Esophagus muscularis mucosa (tissue), 4 donors: ENCODE data around the gene RBBP4.

Experiments used
- CTCF ChIP-seq, 3 experiments: fragments of 200-600 bp in 2 of 3; fragments of 450-650 bp in 1 of 3; sonication (generic) in 2 of 3; IDR thresholded peaks; one replicate each; pipeline ENCODE4 v1.5.1; 2017 to 2019; ENCODE audit warnings: antibody characterized with exemption in 3 of 3, mild to moderate bottlenecking in 2 of 3, moderate library complexity in 1 of 3
- EP300 ChIP-seq: sonication (generic); formaldehyde crosslinking; IDR thresholded peaks from one replicate; pipeline ENCODE4 v1.6.1; 2017; ENCODE audit warnings: antibody characterized with exemption
- POLR2A ChIP-seq: fragments of 450-650 bp; IDR thresholded peaks from one replicate; pipeline ENCODE4 v1.6.1; 2017; ENCODE audit warnings: antibody characterized with exemption, moderate library complexity, mild to moderate bottlenecking, low read depth
- POLR2AphosphoS5 ChIP-seq, 2 donors: sonication (generic); formaldehyde crosslinking; IDR thresholded peaks; one replicate each; pipeline ENCODE4 v1.6.1; 2017; ENCODE audit warnings: antibody characterized with exemption in 2 of 2

GRCh38 chr1:32680642-32681041 is 29.6 kb downstream of the RBBP4 start:
- TF ChIP-seq CTCF (IDR thresholded peaks at IDR 0.05): no peak
- TF ChIP-seq POLR2A: no peak
- no peak for TF ChIP-seq EP300
- TF ChIP-seq POLR2AphosphoS5 (IDR thresholded peaks at IDR 0.05): no peak
